ENCODE data around the gene TMEM256.

Gene TMEM256
- 1.1 to 1.8 (median 1.6) reads per million in 4 experiments for total RNA-seq

- DNase-seq: peak; percentile 94
Measured at GRCh38 chr17:7403977-7404736, at the start of gene TMEM256. TSS of gene TMEM256 (minus strand) at chr17:7404097. CDS start at chr17:7404084, 13 bp downstream.

- no peak for DNase-seq
Measured at GRCh38 chr17:7448461-7448860, 44.6 kb upstream of the TMEM256 start.

GRCh38 chr17:7445619-7445968 is 41.7 kb upstream of the TMEM256 start:
- no peak for DNase-seq

- no peak for DNase-seq
Measured at GRCh38 chr17:7444682-7445618, 41.1 kb upstream of the TMEM256 start, which contains the start of gene CHRNB1. TSS of gene CHRNB1 (plus strand) at chr17:7445061. CDS start at chr17:7445128, 67 bp downstream.

GRCh38 chr17:7443499-7444485 is 39.9 kb upstream of the TMEM256 start:
- DNase-seq: no peak

- DNase-seq: no peak
Measured at GRCh38 chr17:7442142-7442541, 38.2 kb upstream of the TMEM256 start.

- DNase-seq: no peak
Measured at GRCh38 chr17:7441266-7441665, 37.4 kb upstream of the TMEM256 start.

GRCh38 chr17:7440834-7441195 is 36.9 kb upstream of the TMEM256 start:
- no peak for DNase-seq

- DNase-seq: peak; percentile 26
Measured at GRCh38 chr17:7440113-7440833, 36.4 kb upstream of the TMEM256 start.

GRCh38 chr17:7439462-7440112 is 35.7 kb upstream of the TMEM256 start, which contains the start of gene FGF11:
TSS of gene FGF11 (plus strand) at chr17:7439512. CDS start at chr17:7439621, 109 bp downstream.
- no peak for DNase-seq

GRCh38 chr17:7438656-7439460 is 35.0 kb upstream of the TMEM256 start:
- no peak for DNase-seq

GRCh38 chr17:7437950-7438614 is 34.2 kb upstream of the TMEM256 start:
- DNase-seq: peak; percentile 45

- no peak for DNase-seq
Measured at GRCh38 chr17:7437369-7437863, 33.5 kb upstream of the TMEM256 start.

GRCh38 chr17:7436556-7437368 is 32.9 kb upstream of the TMEM256 start:
- DNase-seq: peak; percentile 54

GRCh38 chr17:7435676-7436555 is 32.0 kb upstream of the TMEM256 start:
- DNase-seq: peak; percentile 43

- no peak for DNase-seq
Measured at GRCh38 chr17:7432296-7432695, 28.4 kb upstream of the TMEM256 start.

- DNase-seq: no peak
Measured at GRCh38 chr17:7431231-7431630, 27.3 kb upstream of the TMEM256 start.

Measured in effector CD8-positive, alpha-beta T cell (primary cell).